Thyroid gland (tissue), 4 donors: ENCODE data around the gene INPP4B. TPM values are rescaled to one million over a fixed set of nuclear protein-coding genes. Genes with fewer than 3 reads are reported as not detected.

ENCODE experiments used
- DNase-seq, 2 donors: peaks; one replicate each; pipeline ENCODE4 v3.0.0-alpha.2; 2019
- H3K27ac ChIP-seq, 3 donors: fragments of 200-600 bp; sonication (generic); 1 replicate in 2 of 3; 2 replicates in 1 of 3; pipeline ENCODE4 v1.5.1; 2016 to 2019; ENCODE audit warnings: mild to moderate bottlenecking in 1 of 3, moderate library complexity in 1 of 3
- H3K27me3 ChIP-seq: fragments of 200-600 bp; sonication (generic); one replicate; pipeline ENCODE4 v1.5.1; 2019
- H3K36me3 ChIP-seq, 2 donors: fragments of 200-600 bp; sonication (generic); one replicate each; pipeline ENCODE4 v1.5.1; 2016 to 2019
- H3K4me1 ChIP-seq, 2 donors: fragments of 200-600 bp; sonication (generic); one replicate each; pipeline ENCODE4 v1.5.1; 2017 to 2019
- H3K4me3 ChIP-seq, 3 donors: fragments of 200-600 bp; sonication (generic); replicated peaks in 1 of 3; 1 replicate in 2 of 3; 2 replicates in 1 of 3; pipeline ENCODE4 v1.5.1; 2016; ENCODE audit warnings: mild to moderate bottlenecking in 1 of 3
- H3K9me3 ChIP-seq: fragments of 200-600 bp; sonication (generic); one replicate; pipeline ENCODE4 v1.5.1; 2017
- POLR2A ChIP-seq, 2 donors: fragments of 450-650 bp; IDR thresholded peaks; one replicate each; pipeline ENCODE4 v1.6.1; 2017; ENCODE audit warnings: antibody characterized with exemption in 2 of 2, mild to moderate bottlenecking in 2 of 2, moderate library complexity in 1 of 2
- WGBS, 2 donors: methylation state at CpG; one replicate each; pipeline ENCODE4 v1.1.5; 2017; 5-methylcytosine and 5-hydroxymethylcytosine counted together
- intact Hi-C: fragments of 100-400 bp; cut with DNase I; formaldehyde crosslinking; loops from one replicate; pipeline ENCODE4 v1.15.1; 2023
- total RNA-seq, 4 donors: library from RNA; depleted of rRNA; stranded (reverse); fragments of >200 nt; gene quantifications; one replicate each; pipeline ENCODE4 v1.2.3, GENCODE V29; 2016
- TF ChIP-seq, protein P1 (sequence below), 6 experiments: fragments of 200-600 bp in 3 of 6; fragments of 450-650 bp in 3 of 6; sonication (generic) in 3 of 6; IDR thresholded peaks; one replicate each; pipeline ENCODE4 v1.5.1; 2016 to 2019; ENCODE audit warnings: antibody characterized with exemption in 6 of 6, mild to moderate bottlenecking in 2 of 6, inconsistent platforms in 1 of 6, moderate library complexity in 1 of 6

Gene INPP4B
- total RNA-seq, 4 donors from 2014 or later = 8.0 to 22.1 (median 12.0) TPM

DNA sequence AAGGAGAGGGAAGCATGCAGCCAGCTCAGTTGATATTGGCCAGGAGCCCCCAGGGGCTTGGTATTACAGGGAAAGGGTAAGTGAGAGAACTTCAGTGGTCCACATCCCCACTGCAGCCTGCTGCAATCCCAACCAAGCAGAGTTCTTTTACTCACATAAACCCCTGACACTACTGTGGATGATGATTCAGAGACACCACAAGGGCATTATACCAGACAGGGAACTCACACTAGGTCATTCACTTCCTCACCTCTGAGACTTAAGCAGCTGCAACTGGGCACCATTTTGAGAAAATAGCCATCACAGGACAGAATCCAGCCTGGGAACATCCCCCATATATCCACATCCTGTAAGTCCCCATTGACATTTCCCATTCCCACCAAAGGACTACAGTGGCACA is 248.0 kb downstream of the INPP4B start:
- H3K27ac ChIP-seq = no peak overlapping the region
- no peaks in the 10 kb centered on the region for H3K36me3 ChIP-seq
- H3K4me3 ChIP-seq = no peak overlapping the region
- H3K4me1 ChIP-seq = no peaks in the 10 kb centered on the region
- no peaks in the 10 kb centered on the region for H3K27me3 ChIP-seq
- TF ChIP-seq POLR2A (IDR thresholded peaks at IDR 0.05) = no peak
- TF ChIP-seq, protein P1, sequence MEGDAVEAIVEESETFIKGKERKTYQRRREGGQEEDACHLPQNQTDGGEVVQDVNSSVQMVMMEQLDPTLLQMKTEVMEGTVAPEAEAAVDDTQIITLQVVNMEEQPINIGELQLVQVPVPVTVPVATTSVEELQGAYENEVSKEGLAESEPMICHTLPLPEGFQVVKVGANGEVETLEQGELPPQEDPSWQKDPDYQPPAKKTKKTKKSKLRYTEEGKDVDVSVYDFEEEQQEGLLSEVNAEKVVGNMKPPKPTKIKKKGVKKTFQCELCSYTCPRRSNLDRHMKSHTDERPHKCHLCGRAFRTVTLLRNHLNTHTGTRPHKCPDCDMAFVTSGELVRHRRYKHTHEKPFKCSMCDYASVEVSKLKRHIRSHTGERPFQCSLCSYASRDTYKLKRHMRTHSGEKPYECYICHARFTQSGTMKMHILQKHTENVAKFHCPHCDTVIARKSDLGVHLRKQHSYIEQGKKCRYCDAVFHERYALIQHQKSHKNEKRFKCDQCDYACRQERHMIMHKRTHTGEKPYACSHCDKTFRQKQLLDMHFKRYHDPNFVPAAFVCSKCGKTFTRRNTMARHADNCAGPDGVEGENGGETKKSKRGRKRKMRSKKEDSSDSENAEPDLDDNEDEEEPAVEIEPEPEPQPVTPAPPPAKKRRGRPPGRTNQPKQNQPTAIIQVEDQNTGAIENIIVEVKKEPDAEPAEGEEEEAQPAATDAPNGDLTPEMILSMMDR (IDR thresholded peaks at IDR 0.05) = no peak
- intact Hi-C loops = no loop called here
- no peaks in the 10 kb centered on the region for H3K9me3 ChIP-seq
- DNase-seq = no peak

DNA sequence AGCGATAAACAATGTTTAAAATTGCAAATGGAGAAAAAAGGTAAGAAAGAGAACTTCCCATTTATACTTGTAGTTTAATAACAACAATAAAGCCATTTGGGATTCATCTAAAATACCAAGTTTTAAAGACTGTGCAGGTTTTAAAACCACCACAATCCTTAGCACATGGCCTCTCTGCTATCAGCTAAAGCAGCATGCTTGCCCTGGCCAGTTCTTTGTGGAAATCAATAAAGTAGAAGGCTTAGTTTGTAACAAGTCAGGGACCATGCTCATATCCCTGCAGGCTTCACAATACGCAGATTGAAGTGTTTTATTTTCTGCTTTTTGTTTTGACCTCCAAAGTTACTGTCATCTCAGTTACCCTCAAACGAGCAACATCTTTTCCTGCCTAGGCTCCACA is 249.5 kb downstream of the INPP4B start:
- Histone ChIP-seq H3K27me3 (no peaks in the 10 kb centered on the region), H3K4me3 (no peak overlapping the region), H3K4me1 (no peaks in the 10 kb centered on the region), H3K36me3 (no peaks in the 10 kb centered on the region), H3K9me3 (no peaks in the 10 kb centered on the region), H3K27ac (no peak overlapping the region)
- intact Hi-C loops = no loop called here
- WGBS, 2 donors = 91 to 93% methylated on average over 3 of the region's 3 CpGs
- no peak for DNase-seq
- TF ChIP-seq, protein P1 (IDR thresholded peaks at IDR 0.05) = no peak
- TF ChIP-seq POLR2A (IDR thresholded peaks at IDR 0.05) = no peak

DNA sequence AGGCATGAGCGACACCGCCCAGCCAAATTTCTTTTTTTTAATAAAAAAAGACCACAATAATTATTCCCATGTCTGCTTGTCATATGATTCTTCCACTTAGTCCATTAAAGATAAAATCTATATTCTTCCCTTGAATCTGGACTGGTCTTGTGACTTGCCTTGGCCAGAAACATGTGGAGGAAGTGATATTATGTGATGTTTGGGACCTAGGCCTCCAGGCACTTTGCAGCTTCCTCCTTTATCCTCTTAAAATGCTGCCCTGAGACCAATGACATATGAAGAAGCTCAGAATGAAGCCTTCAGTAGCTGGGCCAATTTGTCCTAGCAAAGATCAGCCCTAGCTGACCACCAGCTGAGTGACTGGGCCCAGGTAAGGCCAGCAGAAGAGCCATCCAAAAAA is 250.0 kb downstream of the INPP4B start:
- Histone ChIP-seq H3K36me3 (no peaks in the 10 kb centered on the region), H3K27ac (no peak overlapping the region), H3K27me3 (no peaks in the 10 kb centered on the region), H3K9me3 (no peaks in the 10 kb centered on the region), H3K4me3 (no peak overlapping the region), H3K4me1 (no peaks in the 10 kb centered on the region)
- TF ChIP-seq, protein P1 (IDR thresholded peaks at IDR 0.05) = no peak
- TF ChIP-seq POLR2A (IDR thresholded peaks at IDR 0.05) = no peak
- intact Hi-C loops = no loop called here
- no peak for DNase-seq
- 100% methylated on average over 2 of the region's 2 CpGs for WGBS, 2 donors

DNA sequence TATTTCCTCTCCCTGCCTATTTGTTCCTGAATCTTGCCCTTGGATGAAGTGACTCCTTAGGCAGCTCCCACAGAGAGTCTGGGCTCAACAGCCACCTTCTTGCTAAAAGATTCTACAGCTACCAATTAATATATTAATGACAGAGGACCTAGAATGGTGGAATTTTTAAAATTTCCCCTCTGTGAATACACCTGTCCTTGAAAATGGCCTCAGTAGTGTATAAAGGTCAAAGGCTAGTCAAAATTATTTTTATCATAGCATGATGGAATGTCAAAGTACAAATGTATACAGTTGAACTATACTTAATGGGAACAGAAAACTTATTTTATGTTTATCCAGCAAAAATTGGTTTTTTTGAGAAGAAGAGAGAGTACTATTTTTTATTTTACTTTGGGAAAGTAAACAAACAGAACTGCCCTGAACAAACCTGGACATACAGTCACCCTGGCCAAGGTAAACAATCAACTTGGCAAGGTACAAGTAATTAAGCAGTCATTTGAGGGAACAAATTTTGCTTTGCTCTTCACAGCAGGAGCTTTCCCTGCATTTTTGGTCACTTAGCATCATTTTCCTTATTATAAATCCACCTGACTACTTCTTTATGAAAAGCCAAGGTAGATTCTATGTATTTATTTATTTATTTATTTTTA is 250.8 kb downstream of the INPP4B start:
- H3K27ac ChIP-seq = no peak overlapping the region
- no peak for DNase-seq
- intact Hi-C loops = no loop called here
- H3K4me1 ChIP-seq = no peaks in the 10 kb centered on the region
- TF ChIP-seq, protein P1 (IDR thresholded peaks at IDR 0.05) = no peak
- TF ChIP-seq POLR2A (IDR thresholded peaks at IDR 0.05) = no peak
- no peaks in the 10 kb centered on the region for H3K27me3 ChIP-seq
- no peaks in the 10 kb centered on the region for H3K36me3 ChIP-seq
- H3K4me3 ChIP-seq = no peak overlapping the region
- H3K9me3 ChIP-seq = no peaks in the 10 kb centered on the region

DNA sequence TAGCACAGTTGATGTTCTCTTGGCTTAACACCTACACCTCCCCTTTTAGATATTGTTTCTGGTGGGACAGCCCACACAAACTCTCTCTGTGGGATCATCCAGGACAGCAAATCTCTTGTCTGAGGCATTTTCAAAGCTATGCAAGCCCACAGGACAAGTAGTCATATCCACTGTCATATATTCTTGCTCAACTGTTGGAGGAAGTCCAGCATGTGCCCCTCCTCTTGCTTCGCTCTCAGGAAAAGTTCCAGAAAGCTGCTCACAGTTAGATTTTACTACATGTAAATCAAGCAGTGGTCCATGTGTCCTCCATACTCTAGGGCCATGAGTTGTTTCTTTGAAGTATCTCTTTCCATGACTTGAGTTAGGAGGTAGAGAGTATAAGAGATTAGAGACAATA is 260.7 kb downstream of the INPP4B start:
- H3K36me3 ChIP-seq = no peaks in the 10 kb centered on the region
- no peak for DNase-seq
- H3K27me3 ChIP-seq = no peaks in the 10 kb centered on the region
- H3K4me1 ChIP-seq = no peaks in the 10 kb centered on the region
- H3K27ac ChIP-seq = no peak overlapping the region
- intact Hi-C loops = no loop called here
- WGBS, 2 donors = 86 to 100% methylated on average over 1 of the region's 1 CpG
- no peak for TF ChIP-seq POLR2A (IDR thresholded peaks at IDR 0.05)
- TF ChIP-seq, protein P1 (IDR thresholded peaks at IDR 0.05) = no peak
- no peaks in the 10 kb centered on the region for H3K9me3 ChIP-seq
- no peak overlapping the region for H3K4me3 ChIP-seq
